HG03354 (cell line): ENCODE measurements around the gene ATG4C.
A peak's percentile ranks its signal among the peaks of the same experiment; 100 is the strongest.

Experiments
- ATAC-seq: cut with Tn5 transposase; IDR thresholded peaks from one replicate; pipeline ENCODE4 v1.9.1; 2021; ENCODE audit warnings: mild to moderate bottlenecking; ENCODE audit not compliant: unreplicated experiment, poor library complexity, severe bottlenecking

ATG4C gene

GRCh38 chr1:62834400-62834961, 50.5 kb downstream of the ATG4C start:
- ATAC-seq = no peak

- no peak for ATAC-seq
These were observed 53.1 kb downstream of the ATG4C start for GRCh38 chr1:62836856-62837540.

GRCh38 chr1:62840555-62840954, 56.6 kb downstream of the ATG4C start:
- ATAC-seq = no peak

- ATAC-seq = peak; percentile 78
These were observed 57.7 kb downstream of the ATG4C start for GRCh38 chr1:62841587-62842169.

GRCh38 chr1:62844030-62844429, 60.1 kb downstream of the ATG4C start:
- ATAC-seq = no peak

- no peak for ATAC-seq
These were observed 65.1 kb downstream of the ATG4C start for GRCh38 chr1:62849031-62849430.

GRCh38 chr1:62852253-62852652, 68.3 kb downstream of the ATG4C start:
- no peak for ATAC-seq

GRCh38 chr1:62856960-62857359, 73.0 kb downstream of the ATG4C start:
- ATAC-seq = no peak

GRCh38 chr1:62869217-62869754, 85.4 kb downstream of the ATG4C start:
- no peak for ATAC-seq

- no peak for ATAC-seq
These were observed 86.2 kb downstream of the ATG4C start for GRCh38 chr1:62870148-62870547.

GRCh38 chr1:62875676-62876075, 91.7 kb downstream of the ATG4C start:
- no peak for ATAC-seq

- ATAC-seq = no peak
These were observed 92.6 kb downstream of the ATG4C start for GRCh38 chr1:62876535-62876934.

- no peak for ATAC-seq
These were observed 93.6 kb downstream of the ATG4C start for GRCh38 chr1:62877579-62877978.

GRCh38 chr1:62879962-62880361, 96.0 kb downstream of the ATG4C start:
- ATAC-seq = no peak

GRCh38 chr1:62882201-62883104, 98.5 kb downstream of the ATG4C start:
- ATAC-seq = no peak

GRCh38 chr1:62884156-62884740, 100.3 kb downstream of the ATG4C start:
- no peak for ATAC-seq

GRCh38 chr1:62887799-62888507, 104.0 kb downstream of the ATG4C start:
- no peak for ATAC-seq

- no peak for ATAC-seq
These were observed 108.1 kb downstream of the ATG4C start for GRCh38 chr1:62891956-62892562.

- ATAC-seq = no peak
These were observed 113.9 kb downstream of the ATG4C start for GRCh38 chr1:62897788-62898187.
